ENCODE results near the gene NCOR1.

The NCOR1 gene

DNA sequence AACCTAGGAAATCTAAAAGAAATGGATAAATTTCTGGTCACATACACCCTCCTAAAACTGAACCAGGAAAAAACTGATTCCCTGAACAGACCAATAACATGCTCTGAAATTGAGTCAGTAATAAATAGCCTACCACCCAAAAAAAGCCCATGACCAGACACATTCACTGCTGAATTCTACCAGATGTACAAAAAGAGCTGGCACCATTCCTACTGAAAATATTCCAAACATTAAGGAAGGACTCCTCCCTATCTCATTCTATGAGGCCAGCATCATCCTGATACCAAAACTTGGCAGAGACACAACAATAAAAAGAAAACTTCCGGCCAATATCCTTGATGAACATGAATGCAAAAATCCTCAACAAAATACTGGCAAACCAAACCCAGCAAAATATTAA, 162.8 kb downstream of the NCOR1 start:
- no peak overlapping the region for H3K27ac ChIP-seq
- POLR2A ChIA-PET (ENCODE audit: low non-redundant PET): interaction anchor here (0.6 kb wide), 1 partner anchor 9 kb away, joined by 3 read pairs; no protein-coding TSS in a partner anchor
- DNase-seq (ENCODE audit: low spot score): no peak

DNA sequence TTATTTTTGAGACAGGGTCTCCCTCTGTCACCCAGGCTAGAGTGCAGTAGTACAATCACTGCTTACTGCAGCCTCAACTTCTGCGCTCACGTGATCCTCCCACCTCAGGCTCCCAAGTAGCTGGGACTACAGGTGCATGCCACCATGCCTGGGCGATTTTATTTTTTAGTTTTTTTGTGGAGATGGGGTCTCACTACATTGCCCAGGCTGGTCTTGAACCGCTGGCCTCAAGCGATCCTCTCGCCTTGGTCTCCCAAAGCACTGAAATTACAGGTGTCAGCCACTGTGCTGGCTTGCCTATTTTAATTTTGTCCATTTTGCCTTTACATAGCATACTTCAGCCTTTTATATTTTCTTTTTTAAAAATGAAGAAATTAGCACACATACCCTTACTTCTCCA, 164.5 kb downstream of the NCOR1 start:
- ChIA-PET CTCF (no interaction called here), POLR2A (ENCODE audit: low non-redundant PET) (no interaction called here)
- H3K27ac ChIP-seq: no peak overlapping the region
- no peak for DNase-seq (ENCODE audit: low spot score)
- TF ChIP-seq CTCF (conservative IDR thresholded peaks at IDR 0.05; ENCODE audit: low read depth): no peak

More for the DNA sequence above, 162.8 kb downstream of the NCOR1 start:
- CTCF ChIA-PET: interaction anchor here (0.6 kb wide), 1 partner anchor 17 kb away, joined by 6 read pairs; no protein-coding TSS in a partner anchor
- TF ChIP-seq CTCF (conservative IDR thresholded peaks at IDR 0.05; ENCODE audit: low read depth): no peak

- no peak for TF ChIP-seq CTCF (conservative IDR thresholded peaks at IDR 0.05; ENCODE audit: low read depth)
- ChIA-PET CTCF (interaction anchor here (0.7 kb wide), 1 partner anchor 93 kb away, joined by 3 read pairs; no protein-coding TSS in a partner anchor), POLR2A (ENCODE audit: low non-redundant PET) (no interaction called here)
These were observed 166.4 kb downstream of the NCOR1 start for GRCh38 chr17:16048811-16049449.

DNA sequence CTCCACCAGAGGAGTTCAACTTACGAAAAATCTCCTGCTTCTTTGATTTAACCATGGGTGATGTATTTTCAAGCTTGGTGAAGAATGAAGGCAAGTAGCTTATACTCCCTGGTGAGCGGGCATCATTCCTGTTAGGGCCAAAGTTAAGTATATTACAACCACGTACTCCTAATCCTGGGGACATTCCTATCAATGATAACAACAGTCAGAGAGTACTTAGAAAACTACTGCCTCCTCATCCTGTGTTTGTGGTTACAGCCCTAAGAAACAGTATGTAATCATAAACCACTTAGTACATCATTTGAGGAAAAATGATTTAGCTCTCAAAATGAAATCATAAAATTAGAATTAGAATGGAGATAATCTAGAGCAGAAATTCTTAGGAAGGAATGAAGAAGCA, 168.4 kb downstream of the NCOR1 start:
- TF ChIP-seq CTCF (conservative IDR thresholded peaks at IDR 0.05; ENCODE audit: low read depth): no peak
- DNase-seq (ENCODE audit: low spot score): no peak
- POLR2A ChIA-PET (ENCODE audit: low non-redundant PET): no interaction called here
- no peak overlapping the region for H3K27ac ChIP-seq
- CTCF ChIA-PET: interaction anchor here (0.6 kb wide), 1 partner anchor 18 kb away, joined by 4 read pairs; no protein-coding TSS in a partner anchor

More at GRCh38 chr17:16048811-16049449, 166.4 kb downstream of the NCOR1 start:
- H3K27ac ChIP-seq: no peak overlapping the region
- DNase-seq (ENCODE audit: low spot score): no peak

- POLR2A ChIA-PET (ENCODE audit: low non-redundant PET): interaction anchor here (0.9 kb wide), 1 partner anchor 172 kb away, joined by 3 read pairs; the partner anchor contains the start of gene PIGL
- no peak for TF ChIP-seq CTCF (conservative IDR thresholded peaks at IDR 0.05; ENCODE audit: low read depth)
- H3K27ac ChIP-seq: no peak overlapping the region
- CTCF ChIA-PET: interaction anchor here (0.6 kb wide), 1 partner anchor 230 kb away, joined by 4 read pairs; no protein-coding TSS in a partner anchor
- no peak for DNase-seq (ENCODE audit: low spot score)
These were observed 170.8 kb downstream of the NCOR1 start for GRCh38 chr17:16044487-16044886.

DNA sequence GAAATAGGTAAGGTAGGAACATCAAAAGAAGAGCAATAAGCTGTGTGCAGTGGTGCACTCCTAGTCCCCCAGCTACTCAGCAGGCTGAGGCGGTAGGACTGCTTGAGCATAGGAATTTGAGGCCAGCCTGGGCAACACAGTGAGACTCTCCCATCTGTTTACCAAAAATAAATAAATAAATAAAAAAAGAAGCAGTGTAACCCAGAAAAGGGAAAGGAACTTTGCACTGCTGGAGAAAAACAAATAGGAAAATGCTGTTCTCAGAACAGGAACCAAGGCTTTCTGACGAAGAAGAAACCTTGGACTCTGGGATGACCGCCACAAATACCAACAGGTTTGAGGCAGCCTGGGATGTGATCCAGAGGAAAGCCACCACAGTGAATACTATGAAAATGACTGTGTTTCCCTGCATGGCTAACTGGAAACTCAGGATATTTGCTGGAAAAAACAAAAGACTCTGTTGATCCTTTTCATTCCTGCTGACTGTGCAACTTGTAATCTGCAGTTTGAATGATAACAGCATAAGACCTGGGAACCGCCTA, 174.6 kb downstream of the NCOR1 start:
- TF ChIP-seq CTCF (conservative IDR thresholded peaks at IDR 0.05; ENCODE audit: low read depth): no peak
- H3K27ac ChIP-seq: no peak overlapping the region
- ChIA-PET POLR2A (ENCODE audit: low non-redundant PET) (no interaction called here), CTCF (no interaction called here)
- DNase-seq (ENCODE audit: low spot score): no peak

Data from RWPE1 (cell line).